Activated T-helper 2 cell treated with anti-CD3 and anti-CD28 coated beads, Interferon-gamma antibody, Interleukin-2, Interleukin-4, amounts not matched to agents 10 μg/mL and 5 μg/mL and 100 μg/mL, durations not matched to agents 14 hours and 24 hours and 36 hours (primary cell): Measurements from ENCODE around the gene LRBA. TPM values are rescaled to one million over a fixed set of nuclear protein-coding genes. Genes with fewer than 3 reads are reported as not detected.

ENCODE experiments used
- DNase-seq: peaks from one replicate; pipeline ENCODE4 v3.0.0; 2021; ENCODE audit warnings: low spot score
- H3K27ac Mint-ChIP-seq: one replicate; pipeline ENCODE4 v1.8.0; 2021; ENCODE audit warnings: mixed read lengths
- H3K27me3 Mint-ChIP-seq: one replicate; pipeline ENCODE4 v1.8.0; 2021; ENCODE audit warnings: low read depth, mixed read lengths
- H3K36me3 Mint-ChIP-seq: one replicate; pipeline ENCODE4 v1.8.0; 2021; ENCODE audit warnings: low read depth, mixed read lengths
- H3K4me1 Mint-ChIP-seq: one replicate; pipeline ENCODE4 v1.8.0; 2021; ENCODE audit warnings: low read depth, mixed read lengths
- H3K4me3 Mint-ChIP-seq: one replicate; pipeline ENCODE4 v1.8.0; 2021; ENCODE audit warnings: low read depth, mild to moderate bottlenecking, moderate library complexity, mixed read lengths
- H3K9me3 Mint-ChIP-seq: one replicate; pipeline ENCODE4 v1.8.0; 2021; ENCODE audit warnings: mixed read lengths
- intact Hi-C: fragments of 100-400 bp; cut with micrococcal nuclease; formaldehyde crosslinking; loops from one replicate; pipeline ENCODE4 v1.15.1; 2023
- total RNA-seq: library from RNA; stranded (reverse); gene quantifications from 2 replicates; pipeline ENCODE4 v1.2.3, GENCODE V29; 2022

Gene LRBA
- total RNA-seq, 1 donor from 2014 or later, result 46.4 TPM

DNA sequence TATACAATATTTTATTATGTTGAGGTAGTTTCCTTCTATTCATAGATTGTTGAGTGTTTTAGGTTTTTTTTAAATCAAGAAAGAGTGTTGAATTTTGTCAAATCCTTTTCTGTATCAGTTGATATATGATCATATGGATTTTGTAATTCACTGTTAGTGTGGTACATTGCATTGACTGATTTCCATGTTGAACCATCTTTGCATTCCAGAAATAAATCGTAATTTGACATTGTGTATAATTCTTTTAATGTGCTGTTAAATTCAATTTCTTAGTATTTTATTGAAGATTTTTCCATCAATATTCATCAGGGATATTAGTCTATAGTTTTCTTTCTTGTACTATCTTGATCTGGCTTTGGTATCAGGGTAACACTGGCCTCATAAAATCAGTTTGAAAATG lies 103.8 kb downstream of the LRBA start:
- no peak overlapping the region for H3K4me3 Mint-ChIP-seq
- intact Hi-C loops, result no loop called here
- peaks cover 86% of the 10 kb centered on the region for H3K36me3 Mint-ChIP-seq
- no peak for DNase-seq
- H3K27me3 Mint-ChIP-seq, result no peaks in the 10 kb centered on the region
- no peak overlapping the region for H3K27ac Mint-ChIP-seq
- peaks cover 43% of the 10 kb centered on the region for H3K9me3 Mint-ChIP-seq
- peaks cover 12% of the 10 kb centered on the region for H3K4me1 Mint-ChIP-seq

DNA sequence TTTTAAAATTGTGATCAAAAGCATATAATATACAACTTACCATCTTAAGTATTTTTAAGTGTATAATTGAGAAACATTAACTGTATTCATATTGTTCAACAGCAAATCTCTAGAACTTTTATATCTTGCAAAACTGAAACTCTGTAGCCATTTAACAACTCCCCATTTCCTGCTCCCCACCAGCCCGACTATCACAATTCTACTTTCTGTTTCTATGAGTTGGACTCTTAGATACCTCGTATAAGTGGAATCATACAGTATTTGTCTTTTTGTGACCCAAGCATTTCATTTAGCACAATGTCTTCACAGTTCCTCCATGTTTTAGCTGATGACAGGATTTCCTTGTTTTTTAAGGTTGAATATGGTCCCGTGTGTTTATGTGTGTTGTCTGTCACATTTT lies 106.0 kb downstream of the LRBA start:
- Mint-ChIP-seq H3K27ac (no peak overlapping the region), H3K4me1 (peaks cover 17% of the 10 kb centered on the region), H3K4me3 (no peak overlapping the region), H3K36me3 (peaks cover 88% of the 10 kb centered on the region), H3K27me3 (no peaks in the 10 kb centered on the region), H3K9me3 (peaks cover 43% of the 10 kb centered on the region)
- no peak for DNase-seq
- intact Hi-C loops, result no loop called here

GRCh38 chr4:150906987-150907633 lies 108.0 kb downstream of the LRBA start:
- H3K4me1 Mint-ChIP-seq, result peaks cover 20% of the 10 kb centered on the region
- no peak overlapping the region for H3K27ac Mint-ChIP-seq
- peaks cover 89% of the 10 kb centered on the region for H3K36me3 Mint-ChIP-seq
- H3K4me3 Mint-ChIP-seq, result no peak overlapping the region
- intact Hi-C loops, result no loop called here
- no peak for DNase-seq
- no peaks in the 10 kb centered on the region for H3K27me3 Mint-ChIP-seq
- H3K9me3 Mint-ChIP-seq, result peaks cover 28% of the 10 kb centered on the region

DNA sequence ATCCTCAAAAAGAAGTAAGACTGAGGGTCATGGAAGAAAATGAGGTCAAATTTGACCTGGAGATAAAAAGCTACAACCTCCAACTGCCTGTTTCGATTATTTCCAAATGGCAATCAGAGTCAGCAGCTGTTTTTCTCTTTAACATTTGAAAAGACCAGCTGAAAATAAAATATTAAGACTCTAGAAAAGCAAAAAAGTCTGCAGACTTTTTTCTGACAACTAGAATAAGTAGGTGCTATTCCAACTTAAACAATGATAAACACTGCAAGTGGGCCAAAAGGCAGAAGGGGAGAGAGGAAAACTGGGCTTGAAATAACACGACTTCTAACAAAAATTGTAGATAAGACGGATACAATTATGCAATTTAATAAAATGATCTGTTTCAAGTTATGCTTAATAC lies 110.4 kb downstream of the LRBA start:
- Mint-ChIP-seq H3K9me3 (peaks cover 5% of the 10 kb centered on the region), H3K36me3 (peaks cover 86% of the 10 kb centered on the region), H3K27ac (no peak overlapping the region), H3K4me1 (peaks cover 22% of the 10 kb centered on the region), H3K4me3 (no peak overlapping the region), H3K27me3 (no peaks in the 10 kb centered on the region)
- intact Hi-C loops, result no loop called here
- no peak for DNase-seq

GRCh38 chr4:150903603-150904002 lies 111.5 kb downstream of the LRBA start:
- Mint-ChIP-seq H3K27me3 (no peaks in the 10 kb centered on the region), H3K9me3 (no peaks in the 10 kb centered on the region), H3K4me1 (peaks cover 18% of the 10 kb centered on the region), H3K36me3 (peaks cover 84% of the 10 kb centered on the region), H3K4me3 (no peak overlapping the region), H3K27ac (no peak overlapping the region)
- intact Hi-C loops, result no loop called here
- DNase-seq, result no peak

DNA sequence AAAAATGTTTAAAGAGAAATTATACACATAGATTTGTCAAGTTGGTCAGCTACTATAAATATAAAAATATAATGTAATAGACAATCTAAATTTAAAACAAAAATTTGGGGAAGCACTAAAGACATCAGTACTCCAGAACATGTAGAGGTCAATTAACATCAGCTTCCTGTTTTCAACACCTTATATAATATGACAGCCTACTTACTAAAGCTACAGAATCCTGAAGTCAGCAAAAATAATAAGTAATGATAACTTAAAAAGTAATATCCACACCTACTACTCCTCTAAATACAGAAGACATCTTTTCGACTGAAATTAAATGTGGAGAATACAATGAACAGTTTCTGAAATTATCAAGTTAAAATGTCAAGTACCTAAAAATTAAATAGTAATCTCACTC lies 118.6 kb downstream of the LRBA start:
- Mint-ChIP-seq H3K36me3 (peaks cover 55% of the 10 kb centered on the region), H3K4me3 (no peak overlapping the region), H3K9me3 (no peaks in the 10 kb centered on the region), H3K27me3 (no peaks in the 10 kb centered on the region), H3K4me1 (peaks cover 11% of the 10 kb centered on the region), H3K27ac (no peak overlapping the region)
- intact Hi-C loops, result no loop called here
- DNase-seq, result no peak

- Mint-ChIP-seq H3K4me1 (peaks cover 13% of the 10 kb centered on the region), H3K36me3 (peaks cover 37% of the 10 kb centered on the region), H3K4me3 (no peak overlapping the region), H3K27me3 (no peaks in the 10 kb centered on the region), H3K27ac (peak overlapping the region; percentile 10), H3K9me3 (no peaks in the 10 kb centered on the region)
- no peak for DNase-seq
- intact Hi-C loops, result no loop called here
Measured at GRCh38 chr4:150890246-150890645, 124.8 kb downstream of the LRBA start.

GRCh38 chr4:150889306-150889705 lies 125.8 kb downstream of the LRBA start:
- intact Hi-C loops, result no loop called here
- Mint-ChIP-seq H3K27ac (no peak overlapping the region), H3K4me1 (peaks cover 15% of the 10 kb centered on the region), H3K9me3 (no peaks in the 10 kb centered on the region), H3K36me3 (peaks cover 36% of the 10 kb centered on the region), H3K27me3 (no peaks in the 10 kb centered on the region), H3K4me3 (no peak overlapping the region)
- DNase-seq, result no peak

GRCh38 chr4:150888625-150889024 lies 126.5 kb downstream of the LRBA start:
- H3K9me3 Mint-ChIP-seq, result no peaks in the 10 kb centered on the region
- no peak for DNase-seq
- no peaks in the 10 kb centered on the region for H3K27me3 Mint-ChIP-seq
- peaks cover 36% of the 10 kb centered on the region for H3K36me3 Mint-ChIP-seq
- H3K27ac Mint-ChIP-seq, result no peak overlapping the region
- no peak overlapping the region for H3K4me3 Mint-ChIP-seq
- peaks cover 18% of the 10 kb centered on the region for H3K4me1 Mint-ChIP-seq
- intact Hi-C loops, result no loop called here

- Mint-ChIP-seq H3K27ac (no peak overlapping the region), H3K9me3 (no peaks in the 10 kb centered on the region), H3K4me1 (peaks cover 18% of the 10 kb centered on the region), H3K27me3 (no peaks in the 10 kb centered on the region), H3K36me3 (peaks cover 36% of the 10 kb centered on the region), H3K4me3 (no peak overlapping the region)
- intact Hi-C loops, result no loop called here
- no peak for DNase-seq
Measured at GRCh38 chr4:150888217-150888616, 126.9 kb downstream of the LRBA start.

- intact Hi-C loops, result no loop called here
- Mint-ChIP-seq H3K4me3 (no peak overlapping the region), H3K27me3 (no peaks in the 10 kb centered on the region), H3K9me3 (no peaks in the 10 kb centered on the region), H3K4me1 (peaks cover 18% of the 10 kb centered on the region), H3K36me3 (peaks cover 29% of the 10 kb centered on the region), H3K27ac (no peak overlapping the region)
- DNase-seq, result no peak
Measured at GRCh38 chr4:150886597-150886996, 128.5 kb downstream of the LRBA start.

- intact Hi-C loops, result no loop called here
- no peak for DNase-seq
- H3K4me1 Mint-ChIP-seq, result peaks cover 13% of the 10 kb centered on the region
- H3K9me3 Mint-ChIP-seq, result peaks cover under 1% of the 10 kb centered on the region
- H3K27me3 Mint-ChIP-seq, result no peaks in the 10 kb centered on the region
- no peak overlapping the region for H3K27ac Mint-ChIP-seq
- no peak overlapping the region for H3K4me3 Mint-ChIP-seq
- peaks cover 39% of the 10 kb centered on the region for H3K36me3 Mint-ChIP-seq
Measured at GRCh38 chr4:150884625-150885024, 130.5 kb downstream of the LRBA start.

GRCh38 chr4:150875367-150875766 lies 139.7 kb downstream of the LRBA start:
- intact Hi-C loops, result no loop called here
- no peaks in the 10 kb centered on the region for H3K27me3 Mint-ChIP-seq

More at GRCh38 chr4:150875367-150875766, 139.7 kb downstream of the LRBA start:
- Mint-ChIP-seq H3K4me1 (no peaks in the 10 kb centered on the region), H3K36me3 (peaks cover 50% of the 10 kb centered on the region), H3K9me3 (peaks cover 30% of the 10 kb centered on the region), H3K4me3 (no peak overlapping the region), H3K27ac (no peak overlapping the region)
- DNase-seq, result no peak
